ENCODE measurements around the gene TXLNB.

TXLNB gene

GRCh38 chr6:139291813-139292619, at the start of gene TXLNB:
TSS of gene TXLNB (minus strand) at chr6:139291998. CDS start at chr6:139288899, 3,099 bp downstream.
- DNase-seq (ENCODE audit: low spot score): peak; percentile 92

- DNase-seq (ENCODE audit: low spot score): no peak
Observed at GRCh38 chr6:139341060-139341459, 49.3 kb upstream of the TXLNB start.

- DNase-seq (ENCODE audit: low spot score): no peak
Observed at GRCh38 chr6:139338795-139339194, 47.0 kb upstream of the TXLNB start.

- no peak for DNase-seq (ENCODE audit: low spot score)
Observed at GRCh38 chr6:139337830-139338229, 46.0 kb upstream of the TXLNB start.

- DNase-seq (ENCODE audit: low spot score): no peak
Observed at GRCh38 chr6:139337001-139337400, 45.2 kb upstream of the TXLNB start.

- DNase-seq (ENCODE audit: low spot score): no peak
Observed at GRCh38 chr6:139336488-139336887, 44.7 kb upstream of the TXLNB start.

GRCh38 chr6:139335447-139336210, 43.8 kb upstream of the TXLNB start:
- DNase-seq (ENCODE audit: low spot score): no peak

- no peak for DNase-seq (ENCODE audit: low spot score)
Observed at GRCh38 chr6:139334806-139335446, 43.1 kb upstream of the TXLNB start.

- no peak for DNase-seq (ENCODE audit: low spot score)
Observed at GRCh38 chr6:139330826-139331500, 39.2 kb upstream of the TXLNB start.

- DNase-seq (ENCODE audit: low spot score): no peak
Observed at GRCh38 chr6:139330306-139330705, 38.5 kb upstream of the TXLNB start.

GRCh38 chr6:139329224-139329623, 37.4 kb upstream of the TXLNB start:
- DNase-seq (ENCODE audit: low spot score): no peak

GRCh38 chr6:139327038-139327437, 35.2 kb upstream of the TXLNB start:
- no peak for DNase-seq (ENCODE audit: low spot score)

- DNase-seq (ENCODE audit: low spot score): no peak
Observed at GRCh38 chr6:139325686-139326085, 33.9 kb upstream of the TXLNB start.

- DNase-seq (ENCODE audit: low spot score): no peak
Observed at GRCh38 chr6:139325125-139325524, 33.3 kb upstream of the TXLNB start.

- DNase-seq (ENCODE audit: low spot score): no peak
Observed at GRCh38 chr6:139324301-139324555, 32.4 kb upstream of the TXLNB start.

GRCh38 chr6:139323511-139324300, 31.9 kb upstream of the TXLNB start:
- peak; percentile 88 for DNase-seq (ENCODE audit: low spot score)

GRCh38 chr6:139320081-139320480, 28.3 kb upstream of the TXLNB start:
- DNase-seq (ENCODE audit: low spot score): no peak

- DNase-seq (ENCODE audit: low spot score): no peak
Observed at GRCh38 chr6:139316622-139317317, 25.0 kb upstream of the TXLNB start.

GRCh38 chr6:139313784-139314545, 22.2 kb upstream of the TXLNB start:
- DNase-seq (ENCODE audit: low spot score): no peak

GRCh38 chr6:139313229-139313628, 21.4 kb upstream of the TXLNB start:
- no peak for DNase-seq (ENCODE audit: low spot score)
